HL-60 (cell line): ENCODE measurements around the gene PRPSAP2.

ENCODE experiments used
- DNase-seq, 2 experiments: peaks; one replicate each; pipeline ENCODE4 v3.0.0-alpha.2; 2010 to 2020; ENCODE audit warnings: low read depth in 1 of 2, low spot score in 1 of 2
- H3K27ac ChIP-seq: fragments of 250-450 bp; sonication (Bioruptor Pico); replicated peaks from 2 replicates; pipeline ENCODE4 v1.5.1; 2020; ENCODE audit warnings: mild to moderate bottlenecking, moderate library complexity
- H3K27me3 ChIP-seq: fragments of 250-450 bp; sonication (Bioruptor Pico); 2 replicates; pipeline ENCODE4 v1.5.1; 2021; ENCODE audit warnings: mild to moderate bottlenecking, moderate library complexity; ENCODE audit not compliant: insufficient read depth, poor library complexity, severe bottlenecking
- H3K4me3 ChIP-seq: replicated peaks from 2 replicates; pipeline ENCODE4 v1.5.1; 2011; ENCODE audit warnings: mild to moderate bottlenecking, control low read depth, low read length; ENCODE audit not compliant: insufficient read depth
- GABPA ChIP-seq: IDR thresholded peaks from 2 replicates; pipeline ENCODE4 v1.6.1; 2012; ENCODE audit warnings: low read depth
- POLR2AphosphoS5 ChIP-seq: IDR thresholded peaks from 2 replicates; pipeline ENCODE4 v1.6.1; 2012; ENCODE audit warnings: low read depth
- SPI1 ChIP-seq: IDR thresholded peaks from 2 replicates; pipeline ENCODE4 v1.6.1; 2012; ENCODE audit warnings: low read depth, mild to moderate bottlenecking, borderline replicate concordance
- TF ChIP-seq, protein P1 (sequence below): IDR thresholded peaks from 2 replicates; pipeline ENCODE4 v1.6.1; 2012; ENCODE audit warnings: low read depth; ENCODE audit not compliant: insufficient replicate concordance
- TF ChIP-seq, protein P2 (sequence below): IDR thresholded peaks from one replicate; pipeline ENCODE4 v1.5.1; 2011; ENCODE audit warnings: low read length, control low read depth, inconsistent platforms; ENCODE audit not compliant: insufficient read depth

The PRPSAP2 gene

DNA sequence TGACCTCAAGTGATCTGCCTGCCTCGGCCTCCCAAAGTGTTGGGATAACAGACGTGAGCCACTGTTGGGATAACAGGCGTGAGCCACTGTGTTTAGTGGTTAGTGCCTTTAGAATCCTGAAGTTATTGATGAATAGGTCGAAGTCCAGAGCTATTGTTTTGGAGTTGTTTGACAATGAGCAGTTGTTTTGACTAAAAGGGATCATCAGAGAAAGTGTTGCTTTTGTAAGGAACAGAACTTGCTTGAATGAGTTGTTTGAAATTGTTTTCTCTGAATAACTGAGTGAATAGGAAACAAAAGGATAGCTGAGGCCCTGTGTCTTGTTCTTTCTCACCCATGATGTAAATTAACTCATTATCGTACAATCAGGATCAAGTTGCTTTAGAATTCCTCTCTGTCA, 46.6 kb downstream of the PRPSAP2 start:
- no peaks in the 10 kb centered on the region for H3K27me3 ChIP-seq
- H3K4me3 ChIP-seq, result no peak overlapping the region
- TF ChIP-seq, protein P1, sequence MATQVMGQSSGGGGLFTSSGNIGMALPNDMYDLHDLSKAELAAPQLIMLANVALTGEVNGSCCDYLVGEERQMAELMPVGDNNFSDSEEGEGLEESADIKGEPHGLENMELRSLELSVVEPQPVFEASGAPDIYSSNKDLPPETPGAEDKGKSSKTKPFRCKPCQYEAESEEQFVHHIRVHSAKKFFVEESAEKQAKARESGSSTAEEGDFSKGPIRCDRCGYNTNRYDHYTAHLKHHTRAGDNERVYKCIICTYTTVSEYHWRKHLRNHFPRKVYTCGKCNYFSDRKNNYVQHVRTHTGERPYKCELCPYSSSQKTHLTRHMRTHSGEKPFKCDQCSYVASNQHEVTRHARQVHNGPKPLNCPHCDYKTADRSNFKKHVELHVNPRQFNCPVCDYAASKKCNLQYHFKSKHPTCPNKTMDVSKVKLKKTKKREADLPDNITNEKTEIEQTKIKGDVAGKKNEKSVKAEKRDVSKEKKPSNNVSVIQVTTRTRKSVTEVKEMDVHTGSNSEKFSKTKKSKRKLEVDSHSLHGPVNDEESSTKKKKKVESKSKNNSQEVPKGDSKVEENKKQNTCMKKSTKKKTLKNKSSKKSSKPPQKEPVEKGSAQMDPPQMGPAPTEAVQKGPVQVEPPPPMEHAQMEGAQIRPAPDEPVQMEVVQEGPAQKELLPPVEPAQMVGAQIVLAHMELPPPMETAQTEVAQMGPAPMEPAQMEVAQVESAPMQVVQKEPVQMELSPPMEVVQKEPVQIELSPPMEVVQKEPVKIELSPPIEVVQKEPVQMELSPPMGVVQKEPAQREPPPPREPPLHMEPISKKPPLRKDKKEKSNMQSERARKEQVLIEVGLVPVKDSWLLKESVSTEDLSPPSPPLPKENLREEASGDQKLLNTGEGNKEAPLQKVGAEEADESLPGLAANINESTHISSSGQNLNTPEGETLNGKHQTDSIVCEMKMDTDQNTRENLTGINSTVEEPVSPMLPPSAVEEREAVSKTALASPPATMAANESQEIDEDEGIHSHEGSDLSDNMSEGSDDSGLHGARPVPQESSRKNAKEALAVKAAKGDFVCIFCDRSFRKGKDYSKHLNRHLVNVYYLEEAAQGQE, result no peak
- TF ChIP-seq GABPA (no peak), SPI1 (no peak), POLR2AphosphoS5 (no peak)
- TF ChIP-seq, protein P2, sequence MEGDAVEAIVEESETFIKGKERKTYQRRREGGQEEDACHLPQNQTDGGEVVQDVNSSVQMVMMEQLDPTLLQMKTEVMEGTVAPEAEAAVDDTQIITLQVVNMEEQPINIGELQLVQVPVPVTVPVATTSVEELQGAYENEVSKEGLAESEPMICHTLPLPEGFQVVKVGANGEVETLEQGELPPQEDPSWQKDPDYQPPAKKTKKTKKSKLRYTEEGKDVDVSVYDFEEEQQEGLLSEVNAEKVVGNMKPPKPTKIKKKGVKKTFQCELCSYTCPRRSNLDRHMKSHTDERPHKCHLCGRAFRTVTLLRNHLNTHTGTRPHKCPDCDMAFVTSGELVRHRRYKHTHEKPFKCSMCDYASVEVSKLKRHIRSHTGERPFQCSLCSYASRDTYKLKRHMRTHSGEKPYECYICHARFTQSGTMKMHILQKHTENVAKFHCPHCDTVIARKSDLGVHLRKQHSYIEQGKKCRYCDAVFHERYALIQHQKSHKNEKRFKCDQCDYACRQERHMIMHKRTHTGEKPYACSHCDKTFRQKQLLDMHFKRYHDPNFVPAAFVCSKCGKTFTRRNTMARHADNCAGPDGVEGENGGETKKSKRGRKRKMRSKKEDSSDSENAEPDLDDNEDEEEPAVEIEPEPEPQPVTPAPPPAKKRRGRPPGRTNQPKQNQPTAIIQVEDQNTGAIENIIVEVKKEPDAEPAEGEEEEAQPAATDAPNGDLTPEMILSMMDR, result no peak
- H3K27ac ChIP-seq, result no peak overlapping the region
- no peak for DNase-seq

DNA sequence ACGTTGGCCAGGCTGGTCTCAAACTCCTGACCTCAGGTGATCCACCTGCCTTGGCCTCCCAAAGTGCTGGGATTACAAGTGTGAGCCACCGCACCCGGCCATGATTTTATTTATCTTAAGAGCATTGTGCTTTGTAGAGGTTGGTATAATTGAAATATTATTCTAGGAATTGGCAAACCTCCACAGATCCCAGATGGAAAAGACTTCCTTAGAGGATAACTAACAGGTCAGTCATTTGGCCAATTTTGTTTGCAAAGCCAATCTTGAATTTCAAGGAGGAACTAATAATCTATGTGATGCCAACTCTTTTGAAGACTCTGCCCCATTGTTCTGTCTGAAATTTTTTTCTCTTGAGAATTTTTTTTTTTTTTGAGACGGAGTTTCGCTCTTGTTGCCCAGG, 47.3 kb downstream of the PRPSAP2 start:
- no peak for DNase-seq
- Histone ChIP-seq H3K27ac (no peak overlapping the region), H3K27me3 (no peaks in the 10 kb centered on the region), H3K4me3 (no peak overlapping the region)
- TF ChIP-seq, protein P2, result no peak
- TF ChIP-seq POLR2AphosphoS5 (no peak), GABPA (no peak), SPI1 (no peak)
- TF ChIP-seq, protein P1, result no peak

DNA sequence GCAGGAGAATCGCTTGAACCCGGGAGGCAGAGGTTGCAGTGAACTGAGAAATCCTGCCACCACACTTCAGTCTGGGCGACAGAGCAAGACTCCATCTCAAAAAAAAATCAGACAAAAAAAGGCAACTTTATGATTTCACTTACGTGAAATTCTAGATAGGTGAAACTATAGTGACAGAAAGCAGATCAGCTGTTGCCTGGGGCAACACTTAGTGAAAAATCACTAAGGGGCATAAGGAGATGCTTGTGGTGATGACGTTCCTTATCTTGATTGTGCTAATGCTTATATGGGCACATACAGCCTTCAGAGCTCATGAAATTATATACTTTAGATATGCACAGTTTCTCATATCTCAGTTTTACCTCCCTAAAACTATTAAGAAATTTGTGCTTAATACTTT, 52.4 kb downstream of the PRPSAP2 start:
- no peak for DNase-seq
- no peak overlapping the region for H3K4me3 ChIP-seq
- no peak for TF ChIP-seq POLR2AphosphoS5
- TF ChIP-seq GABPA, result no peak
- TF ChIP-seq, protein P1, result no peak
- TF ChIP-seq SPI1, result no peak
- TF ChIP-seq, protein P2, result no peak
- no peaks in the 10 kb centered on the region for H3K27me3 ChIP-seq
- no peak overlapping the region for H3K27ac ChIP-seq
